GM12892 (cell line): ENCODE results near the gene SLC39A3.
"Not testable (repeated sequence)": the region's sequence is repeated elsewhere in the genome, so short reads cannot be mapped to it uniquely, and the experiment has no call there.

Source experiments
- POLR2A ChIP-seq: IDR thresholded peaks from 2 replicates; pipeline ENCODE4 v1.6.1; 2011; ENCODE audit warnings: low read depth, low read length, control low read depth
- POLR2AphosphoS5 ChIP-seq: IDR thresholded peaks from 2 replicates; pipeline ENCODE4 v1.6.1; 2011; ENCODE audit warnings: low read depth, low read length, control low read depth

DNA sequence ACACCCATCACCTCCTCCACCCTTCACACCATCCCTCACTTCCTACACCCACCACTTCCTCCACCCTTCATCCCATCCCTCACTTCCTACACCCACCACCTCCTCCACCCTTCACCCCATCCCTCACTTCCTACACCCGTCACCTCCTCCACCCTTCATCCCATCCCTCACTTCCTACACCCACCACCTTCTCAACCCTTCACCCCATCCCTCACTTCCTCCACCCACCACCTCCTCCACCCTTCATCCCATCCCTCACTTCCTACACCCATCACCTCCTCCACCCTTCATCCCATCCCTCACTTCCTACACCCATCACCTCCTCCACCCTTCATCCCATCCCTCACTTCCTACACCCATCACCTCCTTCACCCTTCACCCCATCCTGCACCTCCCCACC lies 25.7 kb downstream of the SLC39A3 start:
- not testable (repeated sequence) for TF ChIP-seq POLR2A, POLR2AphosphoS5
